CMK (cell line): ENCODE measurements around the gene GPR3.

Experiments used
- DNase-seq: peaks from one replicate; pipeline ENCODE4 v3.0.0-alpha.2; 2010; ENCODE audit warnings: low read depth

GPR3 gene

GRCh38 chr1:27358928-27359313 is 33.5 kb upstream of the GPR3 start:
- no peak for DNase-seq

- no peak for DNase-seq
Observed at GRCh38 chr1:27359822-27360158, 32.6 kb upstream of the GPR3 start.

DNA sequence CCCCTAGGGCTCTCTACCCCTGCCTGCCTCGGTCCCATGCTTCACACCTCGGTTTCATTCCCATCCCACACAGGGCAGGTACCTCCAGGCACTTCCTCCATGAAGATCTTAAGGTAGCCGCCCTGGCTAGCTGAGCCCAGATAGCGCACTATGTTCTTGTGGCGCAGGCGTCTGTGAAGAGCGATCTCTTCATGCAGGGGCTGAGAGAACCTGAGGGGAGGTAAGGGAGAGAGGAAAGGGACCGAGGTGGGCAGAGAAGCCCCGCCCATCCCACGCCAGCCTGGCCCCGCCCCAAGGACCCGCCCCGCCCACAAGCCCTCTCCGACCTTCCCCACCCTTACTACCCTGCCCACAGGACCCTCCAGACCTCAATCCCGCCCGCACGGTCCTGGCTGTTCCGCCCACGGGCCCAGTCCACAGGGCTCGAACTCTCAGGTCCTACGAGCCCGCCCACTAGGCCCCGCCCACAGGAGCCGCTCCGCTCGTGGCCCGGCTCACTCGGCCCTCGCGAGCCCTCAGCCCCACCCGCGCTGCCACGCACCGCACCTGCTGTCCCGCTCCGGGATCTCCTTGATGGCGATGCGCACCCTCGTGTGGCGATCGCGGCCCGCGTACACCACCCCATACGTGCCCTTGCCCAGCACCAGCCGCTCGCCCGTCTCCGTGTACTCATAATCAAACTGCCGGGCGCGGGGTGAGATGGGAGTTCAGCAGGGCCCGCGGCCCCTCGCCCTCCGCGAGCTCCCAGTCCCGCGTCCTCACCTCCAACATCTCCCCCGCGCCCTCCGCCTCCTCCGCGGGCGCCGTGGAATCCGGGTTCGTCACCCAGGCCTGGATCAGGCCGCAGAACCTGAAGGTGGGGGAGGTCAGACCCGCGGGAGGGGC is 32.0 kb upstream of the GPR3 start:
- DNase-seq, result no peak

DNA sequence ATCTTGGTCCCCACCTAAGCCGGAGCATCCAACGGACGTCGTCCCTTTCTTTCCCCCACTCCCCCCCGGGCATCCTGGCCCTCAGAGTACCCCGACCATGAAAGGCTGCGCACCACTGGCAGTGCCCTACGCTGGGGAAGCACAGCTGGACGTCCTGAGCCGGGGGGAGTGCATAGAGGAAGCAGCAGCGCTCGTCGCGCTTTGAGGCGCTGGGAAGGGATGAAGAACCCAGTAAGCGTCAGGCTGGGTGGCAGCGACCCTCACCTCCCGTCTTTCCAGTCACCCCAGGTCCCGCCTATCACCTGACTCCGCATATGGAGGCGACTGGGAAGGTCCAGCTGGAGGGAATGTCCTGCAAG is 31.4 kb upstream of the GPR3 start:
- no peak for DNase-seq

GRCh38 chr1:27361553-27361952 is 30.9 kb upstream of the GPR3 start:
- no peak for DNase-seq

GRCh38 chr1:27363766-27364695 is 28.4 kb upstream of the GPR3 start:
- DNase-seq, result no peak

GRCh38 chr1:27364696-27365371 is 27.6 kb upstream of the GPR3 start:
- DNase-seq, result no peak

DNA sequence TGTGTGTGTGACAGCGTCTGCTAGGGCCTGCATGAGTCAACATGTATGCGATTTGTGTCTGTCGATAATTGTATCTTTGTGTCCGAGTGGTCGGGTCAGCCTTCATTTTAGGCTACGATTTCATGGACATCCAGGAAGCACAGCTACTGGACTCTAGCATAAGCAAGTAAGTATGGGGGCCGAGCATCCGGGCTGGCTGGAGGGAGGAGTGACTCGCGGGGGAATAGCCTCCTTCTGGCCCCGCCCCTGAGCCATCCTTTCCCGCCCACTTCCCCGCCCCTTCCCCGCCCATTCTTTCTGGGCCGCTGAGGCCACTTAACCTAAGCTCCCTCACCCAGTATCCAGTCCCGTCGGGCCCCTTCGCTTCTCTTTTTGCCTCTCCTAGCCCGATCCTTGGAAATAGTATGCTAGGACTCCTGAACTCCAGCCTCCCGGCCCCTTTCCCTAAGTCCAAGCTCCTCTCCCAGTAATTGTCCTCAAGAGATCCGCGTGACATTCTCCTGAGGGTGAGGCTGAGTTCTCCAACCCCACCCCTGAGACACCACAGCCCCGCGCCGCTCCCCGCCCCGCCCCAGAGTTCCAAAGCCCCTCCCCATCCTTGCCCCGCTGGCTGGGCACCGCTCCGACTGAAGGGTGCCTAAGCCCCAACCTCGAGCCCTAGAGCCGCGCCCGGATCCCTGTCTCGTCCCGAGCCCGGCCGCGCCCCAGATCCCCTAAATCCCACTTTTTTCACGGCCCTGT is 26.9 kb upstream of the GPR3 start:
- DNase-seq, result peak; percentile 76

DNA sequence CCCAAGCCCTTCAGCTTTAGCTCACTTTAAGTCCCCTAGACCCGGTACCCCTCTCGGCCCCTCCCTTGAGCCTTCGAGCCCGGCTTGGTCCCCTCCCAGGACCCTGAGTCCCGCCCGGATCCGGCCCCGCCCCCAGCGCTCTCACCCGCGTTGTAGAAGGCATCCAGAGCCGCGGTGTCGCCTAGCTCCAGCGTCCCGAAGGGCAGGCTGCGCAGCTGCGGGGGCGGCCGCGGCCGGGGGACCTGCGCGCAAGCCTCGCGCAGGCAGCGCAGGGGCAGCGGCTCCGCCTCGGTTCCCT is 26.4 kb upstream of the GPR3 start:
- no peak for DNase-seq

DNA sequence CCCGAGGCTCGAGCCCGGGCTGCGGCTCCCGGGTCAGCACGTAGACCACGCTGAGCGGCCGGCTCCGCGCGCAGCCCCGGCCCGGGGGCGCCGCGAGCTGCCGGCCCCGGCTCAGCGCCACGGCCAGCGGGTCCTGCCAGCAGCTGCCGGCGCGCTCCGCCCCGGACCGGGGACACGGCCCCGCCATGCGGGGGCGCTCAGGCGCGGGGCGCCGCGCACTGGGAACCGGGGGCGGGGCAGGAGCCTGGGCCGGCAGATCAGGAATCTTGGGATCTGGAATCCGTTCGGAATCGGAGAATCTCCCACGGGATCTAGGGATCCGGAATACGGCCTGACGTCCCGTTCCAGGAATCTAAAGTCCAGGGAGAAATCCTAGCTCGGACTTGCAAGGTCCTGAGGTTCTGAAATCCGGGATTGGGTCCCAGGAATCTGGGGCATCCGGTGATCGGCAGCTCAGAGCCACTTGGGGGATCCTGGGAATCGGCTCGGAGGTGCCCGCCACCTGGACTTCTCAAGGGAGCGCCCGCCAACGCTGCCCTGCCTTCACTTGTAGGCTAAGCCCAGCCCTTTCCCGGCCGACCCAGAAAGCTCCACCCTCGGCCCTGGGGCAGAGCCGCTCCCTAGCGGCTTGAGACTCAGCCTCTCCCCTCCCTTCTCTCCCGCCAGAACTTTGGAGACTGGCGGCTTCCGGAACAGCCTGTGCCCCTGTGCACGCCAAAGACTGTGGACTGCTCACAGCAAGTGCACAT is 25.8 kb upstream of the GPR3 start, which contains the start of gene MAP3K6:
Gene MAP3K6, minus strand, starts transcription at position 551 of the 749 bp plus-strand sequence. Its CDS starts 364 bp downstream, at position 187.
- DNase-seq, result no peak

DNA sequence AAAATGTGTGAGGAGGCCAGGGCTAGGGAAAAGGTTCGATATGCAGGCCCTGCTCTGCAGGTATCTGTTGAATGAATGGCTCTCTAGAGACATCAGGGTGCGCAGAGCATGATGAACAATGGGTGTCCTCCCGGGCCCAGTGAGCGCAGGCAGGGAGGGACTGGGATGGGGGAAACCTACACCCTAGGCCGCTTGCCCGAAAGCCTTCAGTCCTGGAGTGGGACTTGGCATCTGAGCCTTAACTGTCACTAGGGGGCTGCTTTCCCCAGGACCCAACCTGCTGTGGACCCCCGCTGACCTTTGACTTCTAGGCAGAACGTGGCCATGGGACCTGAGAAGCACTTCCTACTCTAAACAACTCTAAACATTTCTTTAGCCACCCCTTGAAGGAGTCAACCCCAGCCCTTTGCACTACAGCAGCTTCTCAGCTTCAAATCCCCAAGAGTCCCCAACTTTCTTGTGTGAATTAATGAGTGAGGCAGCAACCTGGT is 25.2 kb upstream of the GPR3 start:
- no peak for DNase-seq

- DNase-seq, result peak; percentile 96
Observed at GRCh38 chr1:27368869-27369582, 23.4 kb upstream of the GPR3 start.

GRCh38 chr1:27372022-27372807 is 20.2 kb upstream of the GPR3 start:
- no peak for DNase-seq

DNA sequence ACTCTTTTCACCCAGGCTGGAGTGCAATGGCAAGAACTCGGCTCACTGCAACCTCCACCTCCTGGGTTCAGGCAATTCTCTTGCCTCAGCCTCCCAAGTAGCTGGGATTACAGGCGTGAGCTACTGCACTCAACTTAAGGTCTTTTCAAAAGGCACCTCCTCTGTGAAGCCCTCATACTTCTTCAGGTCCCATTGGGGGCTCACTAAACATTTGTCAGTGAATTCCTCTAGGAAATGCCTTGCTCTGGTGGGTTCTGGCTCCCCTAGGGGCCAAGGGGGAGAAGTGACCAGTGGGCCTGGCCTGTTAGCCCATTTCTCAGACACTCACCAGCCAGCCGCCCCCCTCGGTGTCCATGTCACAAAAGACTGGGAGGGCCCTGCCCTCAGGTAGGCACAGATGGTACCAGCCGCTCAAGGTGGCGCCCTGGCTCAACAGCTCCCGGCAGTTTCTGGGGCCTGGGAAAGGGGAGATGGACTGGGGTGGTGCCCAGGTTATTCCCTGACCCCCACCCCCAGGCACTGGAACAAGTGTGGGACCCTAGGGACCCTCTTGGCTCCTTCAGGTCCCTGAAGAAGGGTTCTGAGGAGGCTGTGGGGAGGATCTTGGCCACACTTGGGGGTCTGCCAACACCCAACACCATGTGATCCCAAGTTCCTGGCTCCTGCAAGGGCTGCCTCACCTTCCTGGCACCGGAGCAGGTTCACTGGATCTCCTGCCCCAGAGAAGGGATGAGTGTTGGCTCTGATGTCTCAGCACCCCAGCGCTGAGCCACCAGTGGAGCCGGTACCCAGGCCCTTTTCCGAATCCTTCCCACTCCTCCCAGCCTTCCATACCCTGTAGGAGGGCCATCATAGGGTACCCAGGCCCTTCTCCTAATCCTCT is 19.4 kb upstream of the GPR3 start:
- no peak for DNase-seq

DNA sequence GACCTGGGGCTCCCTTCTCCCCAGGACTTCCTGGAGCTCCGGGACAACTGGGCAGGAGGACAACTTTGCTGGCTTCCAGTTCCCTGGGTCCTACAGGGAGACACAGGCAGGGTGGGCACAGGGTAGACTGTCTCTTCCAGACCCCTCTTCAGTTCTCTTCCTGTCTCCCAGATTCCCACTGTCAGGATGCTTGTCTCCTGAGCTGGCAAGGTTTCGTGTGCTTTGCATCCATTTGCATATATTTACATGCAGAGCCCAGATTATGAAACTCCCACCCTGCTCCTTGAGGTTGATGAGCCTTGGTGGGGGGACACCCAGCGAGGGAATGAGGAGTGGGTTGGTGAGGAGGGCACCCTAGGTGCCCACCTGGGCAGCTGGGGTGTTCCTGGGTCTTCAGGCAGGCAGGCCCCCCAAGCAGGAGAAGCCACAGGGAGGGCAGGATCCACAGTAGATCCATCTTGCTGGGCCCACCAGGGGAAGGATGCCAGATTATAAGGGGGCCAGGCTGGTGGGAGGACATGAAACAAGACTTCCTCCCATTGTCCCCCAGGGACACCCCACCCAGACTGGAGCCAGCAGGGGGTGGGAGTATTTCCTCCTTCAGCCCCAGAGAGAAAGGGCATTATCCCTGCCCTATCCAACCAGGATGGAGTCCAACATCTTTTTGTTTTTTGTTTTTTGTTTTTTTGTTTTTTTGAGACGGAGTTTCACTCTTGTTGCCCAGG is 17.9 kb upstream of the GPR3 start, which contains the start of gene FCN3:
Gene FCN3, minus strand, starts transcription at position 463 of the 725 bp plus-strand sequence. Its CDS starts 6 bp downstream, at position 457.
- no peak for DNase-seq

- no peak for DNase-seq
Observed at GRCh38 chr1:27377760-27378495, 14.5 kb upstream of the GPR3 start.

- DNase-seq, result no peak
Observed at GRCh38 chr1:27379564-27380122, 12.8 kb upstream of the GPR3 start.
